GM10248 (cell line): ENCODE data around the gene PNKD.

Experiments
- CTCF ChIA-PET: fragments of 300-600 bp; sonication (Branson Sonifier 250); formaldehyde crosslinking; extraction: SDS; loops from one replicate; lab custom pipeline; 2021; ENCODE audit warnings: antibody characterized with exemption; lab: Yijun Ruan, JAX
- POLR2A ChIA-PET: fragments of 350-650 bp; sonication (Branson Sonifier 250); formaldehyde crosslinking; extraction: SDS; loops from one replicate; lab custom pipeline; 2020; ENCODE audit warnings: antibody characterized with exemption; lab: Yijun Ruan, JAX
- DNase-seq: peaks from one replicate; pipeline ENCODE4 v3.0.0; 2012; ENCODE audit errors: extremely low spot score
- CTCF ChIP-seq: IDR thresholded peaks from 2 replicates; pipeline ENCODE4 v1.5.1; 2012; ENCODE audit warnings: mild to moderate bottlenecking, low read depth; ENCODE audit errors: extremely low read depth, missing control alignments, control extremely low read depth

PNKD gene

DNA sequence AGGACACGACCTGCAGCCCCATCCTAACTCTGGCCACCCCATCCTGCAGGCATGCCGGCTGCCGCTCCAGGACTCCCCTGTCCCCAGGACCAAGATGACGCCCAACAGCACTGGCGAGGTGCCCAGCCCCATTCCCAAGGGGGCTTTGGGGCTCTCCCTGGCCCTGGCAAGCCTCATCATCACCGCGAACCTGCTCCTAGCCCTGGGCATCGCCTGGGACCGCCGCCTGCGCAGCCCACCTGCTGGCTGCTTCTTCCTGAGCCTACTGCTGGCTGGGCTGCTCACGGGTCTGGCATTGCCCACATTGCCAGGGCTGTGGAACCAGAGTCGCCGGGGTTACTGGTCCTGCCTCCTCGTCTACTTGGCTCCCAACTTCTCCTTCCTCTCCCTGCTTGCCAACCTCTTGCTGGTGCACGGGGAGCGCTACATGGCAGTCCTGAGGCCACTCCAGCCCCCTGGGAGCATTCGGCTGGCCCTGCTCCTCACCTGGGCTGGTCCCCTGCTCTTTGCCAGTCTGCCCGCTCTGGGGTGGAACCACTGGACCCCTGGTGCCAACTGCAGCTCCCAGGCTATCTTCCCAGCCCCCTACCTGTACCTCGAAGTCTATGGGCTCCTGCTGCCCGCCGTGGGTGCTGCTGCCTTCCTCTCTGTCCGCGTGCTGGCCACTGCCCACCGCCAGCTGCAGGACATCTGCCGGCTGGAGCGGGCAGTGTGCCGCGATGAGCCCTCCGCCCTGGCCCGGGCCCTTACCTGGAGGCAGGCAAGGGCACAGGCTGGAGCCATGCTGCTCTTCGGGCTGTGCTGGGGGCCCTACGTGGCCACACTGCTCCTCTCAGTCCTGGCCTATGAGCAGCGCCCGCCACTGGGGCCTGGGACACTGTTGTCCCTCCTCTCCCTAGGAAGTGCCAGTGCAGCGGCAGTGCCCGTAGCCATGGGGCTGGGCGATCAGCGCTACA is 7.4 kb upstream of the PNKD start:
- POLR2A ChIA-PET = no interaction called here
- CTCF ChIA-PET = interaction anchor here (1.2 to 2.2 kb wide), 3 partner anchors 8 to 95 kb away, joined by 3 to 9 read pairs (median 3); partner anchors contain the start of genes AAMP and PNKD
- DNase-seq = no peak

DNA sequence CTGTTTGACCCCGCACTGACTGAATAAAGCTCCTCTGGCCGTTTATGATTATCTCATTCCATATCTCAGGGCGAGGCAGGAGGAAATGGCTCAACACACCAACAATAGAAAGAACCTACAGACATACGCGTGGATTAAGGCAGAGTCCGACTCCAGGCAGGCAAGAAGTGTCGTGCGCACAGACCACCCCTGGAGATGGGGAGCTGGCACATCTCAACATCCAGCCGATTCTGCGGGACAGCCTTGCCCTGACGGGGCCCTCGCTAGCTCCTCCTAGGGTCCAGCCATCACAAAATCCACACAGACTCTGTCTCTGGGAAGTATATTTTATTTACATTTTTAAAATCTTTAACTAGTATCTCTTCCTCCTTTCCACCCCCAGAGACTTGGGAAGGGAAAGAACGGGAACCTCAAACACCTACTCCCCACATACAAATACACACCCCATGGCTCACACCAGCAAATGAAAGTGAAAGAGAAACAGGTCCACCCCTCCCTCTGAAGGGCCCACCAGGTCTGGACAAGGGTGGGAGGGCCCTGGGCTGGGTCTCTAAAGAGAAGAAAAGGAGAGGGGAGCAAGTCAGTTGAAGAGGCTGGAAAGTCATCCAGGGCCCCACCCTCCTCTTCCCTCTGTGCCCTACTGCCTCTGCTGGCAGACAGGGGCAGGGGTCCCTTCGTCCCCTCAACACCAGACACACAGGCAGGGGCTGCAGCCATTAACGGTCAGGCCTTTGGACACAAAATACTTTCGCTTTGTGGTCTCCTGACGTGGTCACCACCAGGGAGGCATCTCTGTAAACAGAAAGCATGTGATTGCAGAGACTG is 6.3 kb upstream of the PNKD start:
- CTCF ChIA-PET = interaction anchor here (0.8 to 1.5 kb wide), 3 partner anchors 9 to 96 kb away, joined by 3 read pairs; no protein-coding TSS in a partner anchor
- TF ChIP-seq CTCF = no peak
- POLR2A ChIA-PET = no interaction called here
- no peak for DNase-seq

More for the DNA sequence above, 7.4 kb upstream of the PNKD start:
- TF ChIP-seq CTCF = no peak

GRCh38 chr2:218264773-218265561 is 5.4 kb upstream of the PNKD start:
- no peak for TF ChIP-seq CTCF
- POLR2A ChIA-PET = no interaction called here
- CTCF ChIA-PET = interaction anchor here (1.5 kb wide), 1 partner anchor 97 kb away, joined by 3 read pairs; no protein-coding TSS in a partner anchor
- DNase-seq = no peak

DNA sequence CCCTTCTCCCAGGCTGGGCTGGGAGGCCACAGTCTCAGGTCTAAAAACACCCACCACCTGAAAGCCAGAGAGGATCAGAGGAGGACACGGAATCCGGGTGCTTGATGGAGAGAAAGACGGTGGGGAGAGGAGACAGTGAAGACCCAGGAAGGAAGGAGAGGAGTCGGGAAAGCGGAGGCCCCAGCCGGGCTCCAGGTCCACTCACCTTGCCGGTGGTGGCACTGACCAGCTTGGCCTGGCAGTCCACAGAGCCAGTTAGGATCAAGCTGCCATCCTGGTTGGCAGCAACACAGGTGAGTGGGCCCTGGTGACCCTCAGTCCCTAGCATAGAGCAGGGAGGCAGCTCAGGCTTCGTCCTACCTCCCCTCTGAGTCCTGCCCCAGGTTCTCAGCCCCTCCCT is 4.7 kb upstream of the PNKD start:
- POLR2A ChIA-PET = no interaction called here
- no peak for TF ChIP-seq CTCF
- DNase-seq = no peak
- CTCF ChIA-PET = interaction anchor here (1.6 to 2.6 kb wide), 2 partner anchors 8 to 445 kb away, joined by 3 to 11 read pairs; partner anchors contain the start of gene TTLL4

GRCh38 chr2:218266316-218266979 is 3.9 kb upstream of the PNKD start:
- TF ChIP-seq CTCF = no peak
- no peak for DNase-seq
- ChIA-PET POLR2A (interaction anchor here (0.5 kb wide), 1 partner anchor 442 kb away, joined by 5 read pairs; no protein-coding TSS in a partner anchor), CTCF (interaction anchor here (1.1 to 2.6 kb wide), 3 partner anchors 9 to 444 kb away, joined by 3 to 11 read pairs (median 3); partner anchors contain the start of gene TTLL4)
